Measurements from ENCODE around the gene MARCO.

Gene MARCO

DNA sequence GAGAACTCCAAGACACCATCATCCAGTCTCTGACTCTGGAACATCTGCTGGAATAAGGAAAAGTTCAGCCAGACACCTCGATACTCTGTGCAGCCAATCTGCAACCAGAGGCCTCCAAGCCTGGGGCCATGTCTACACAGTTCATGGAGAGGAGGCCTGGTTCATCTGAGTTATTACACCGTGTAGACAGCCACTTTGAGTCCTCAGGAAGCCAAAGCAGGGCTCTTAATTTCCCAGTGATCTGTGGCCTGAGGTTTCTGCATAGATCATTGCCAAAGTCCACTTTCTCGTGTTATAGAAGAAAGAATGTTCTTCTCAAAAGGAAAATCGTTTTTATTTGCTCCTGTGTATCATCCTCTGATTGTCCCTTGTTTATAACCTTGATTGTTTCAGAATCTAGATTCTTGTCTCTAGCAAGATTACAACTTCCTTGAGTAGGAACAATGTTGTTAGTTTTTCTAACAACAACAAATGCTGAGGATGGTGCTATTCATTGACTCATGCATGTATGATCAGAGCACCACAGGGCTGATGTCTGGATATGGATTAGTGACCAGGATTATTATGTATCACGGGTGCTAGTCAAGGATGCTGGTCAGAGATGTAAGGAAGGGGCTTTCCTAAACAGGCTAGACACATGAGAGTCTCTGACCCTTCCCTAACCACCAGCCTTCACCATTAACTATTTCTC, 30.7 kb upstream of the MARCO start:
- Histone ChIP-seq H3K9ac (ENCODE audit: low read depth, low read length) (no peak overlapping the region), H3K4me3 (ENCODE audit: low read depth in 1 of 2, low read length in 2 of 2) (no peak overlapping the region), H3K36me3 (ENCODE audit: insufficient read depth, low read length) (no peaks in the 10 kb centered on the region), H3K27ac (ENCODE audit: low read length) (no peak overlapping the region), H3K4me1 (ENCODE audit: insufficient read depth, low read length) (no peaks in the 10 kb centered on the region), H3K9me3 (ENCODE audit: insufficient read depth, low read length, severe bottlenecking) (no peaks in the 10 kb centered on the region), H2AFZ (ENCODE audit: low read depth, low read length) (no peak overlapping the region), H3K79me2 (ENCODE audit: insufficient read depth, low read length) (no peaks in the 10 kb centered on the region), H3K27me3 (ENCODE audit: insufficient read depth, low read length, poor library complexity) (no peaks in the 10 kb centered on the region), H3K4me2 (ENCODE audit: insufficient read depth, low read length) (no peak overlapping the region), H4K20me1 (ENCODE audit: insufficient read depth, low read length) (no peaks in the 10 kb centered on the region)
- ATAC-seq (ENCODE audit: insufficient read depth, low read depth) (no peak), DNase-seq (no peak)
- TF ChIP-seq EZH2 (IDR thresholded peaks at IDR 0.05; ENCODE audit: borderline replicate concordance, low read depth, low read length, severe bottlenecking) = no peak
- TF ChIP-seq, protein P1, sequence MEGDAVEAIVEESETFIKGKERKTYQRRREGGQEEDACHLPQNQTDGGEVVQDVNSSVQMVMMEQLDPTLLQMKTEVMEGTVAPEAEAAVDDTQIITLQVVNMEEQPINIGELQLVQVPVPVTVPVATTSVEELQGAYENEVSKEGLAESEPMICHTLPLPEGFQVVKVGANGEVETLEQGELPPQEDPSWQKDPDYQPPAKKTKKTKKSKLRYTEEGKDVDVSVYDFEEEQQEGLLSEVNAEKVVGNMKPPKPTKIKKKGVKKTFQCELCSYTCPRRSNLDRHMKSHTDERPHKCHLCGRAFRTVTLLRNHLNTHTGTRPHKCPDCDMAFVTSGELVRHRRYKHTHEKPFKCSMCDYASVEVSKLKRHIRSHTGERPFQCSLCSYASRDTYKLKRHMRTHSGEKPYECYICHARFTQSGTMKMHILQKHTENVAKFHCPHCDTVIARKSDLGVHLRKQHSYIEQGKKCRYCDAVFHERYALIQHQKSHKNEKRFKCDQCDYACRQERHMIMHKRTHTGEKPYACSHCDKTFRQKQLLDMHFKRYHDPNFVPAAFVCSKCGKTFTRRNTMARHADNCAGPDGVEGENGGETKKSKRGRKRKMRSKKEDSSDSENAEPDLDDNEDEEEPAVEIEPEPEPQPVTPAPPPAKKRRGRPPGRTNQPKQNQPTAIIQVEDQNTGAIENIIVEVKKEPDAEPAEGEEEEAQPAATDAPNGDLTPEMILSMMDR (IDR thresholded peaks at IDR 0.05; ENCODE audit: borderline replicate concordance, extremely low read depth, low read length, poor library complexity, severe bottlenecking) = no peak

DNA sequence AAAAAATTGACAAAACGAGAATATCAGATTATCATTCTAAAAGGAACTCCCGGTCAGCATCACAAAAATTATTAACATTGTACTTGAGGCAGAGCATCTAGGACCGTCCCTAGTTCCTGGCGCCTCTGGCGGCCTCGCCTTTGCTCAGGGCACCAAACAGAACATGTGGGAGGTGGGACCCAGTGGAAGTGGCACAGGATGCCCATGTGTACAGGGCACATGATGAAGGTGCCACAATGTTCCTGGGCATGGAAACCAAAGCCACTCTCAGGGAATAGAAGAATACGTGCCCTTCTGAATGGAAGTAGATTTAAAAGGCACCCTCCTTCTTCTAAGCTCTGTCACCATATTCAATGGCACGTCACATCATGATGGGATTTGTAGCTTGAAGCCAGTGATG, 30.1 kb upstream of the MARCO start:
- H3K9ac ChIP-seq (ENCODE audit: low read depth, low read length) = no peak overlapping the region
- no peak overlapping the region for H2AFZ ChIP-seq (ENCODE audit: low read depth, low read length)
- no peak for ATAC-seq (ENCODE audit: insufficient read depth, low read depth)
- H3K4me1 ChIP-seq (ENCODE audit: insufficient read depth, low read length) = no peaks in the 10 kb centered on the region
- no peak for DNase-seq
- no peaks in the 10 kb centered on the region for H3K27me3 ChIP-seq (ENCODE audit: insufficient read depth, low read length, poor library complexity)
- no peak overlapping the region for H3K27ac ChIP-seq (ENCODE audit: low read length)
- no peaks in the 10 kb centered on the region for H3K36me3 ChIP-seq (ENCODE audit: insufficient read depth, low read length)
- no peaks in the 10 kb centered on the region for H3K9me3 ChIP-seq (ENCODE audit: insufficient read depth, low read length, severe bottlenecking)
- H3K4me3 ChIP-seq (ENCODE audit: low read depth in 1 of 2, low read length in 2 of 2) = no peak overlapping the region
- no peak for TF ChIP-seq EZH2 (IDR thresholded peaks at IDR 0.05; ENCODE audit: borderline replicate concordance, low read depth, low read length, severe bottlenecking)
- TF ChIP-seq, protein P1 (IDR thresholded peaks at IDR 0.05; ENCODE audit: borderline replicate concordance, extremely low read depth, low read length, poor library complexity, severe bottlenecking) = no peak
- H3K79me2 ChIP-seq (ENCODE audit: insufficient read depth, low read length) = no peaks in the 10 kb centered on the region
- H3K4me2 ChIP-seq (ENCODE audit: insufficient read depth, low read length) = no peak overlapping the region
- H4K20me1 ChIP-seq (ENCODE audit: insufficient read depth, low read length) = no peaks in the 10 kb centered on the region

DNA sequence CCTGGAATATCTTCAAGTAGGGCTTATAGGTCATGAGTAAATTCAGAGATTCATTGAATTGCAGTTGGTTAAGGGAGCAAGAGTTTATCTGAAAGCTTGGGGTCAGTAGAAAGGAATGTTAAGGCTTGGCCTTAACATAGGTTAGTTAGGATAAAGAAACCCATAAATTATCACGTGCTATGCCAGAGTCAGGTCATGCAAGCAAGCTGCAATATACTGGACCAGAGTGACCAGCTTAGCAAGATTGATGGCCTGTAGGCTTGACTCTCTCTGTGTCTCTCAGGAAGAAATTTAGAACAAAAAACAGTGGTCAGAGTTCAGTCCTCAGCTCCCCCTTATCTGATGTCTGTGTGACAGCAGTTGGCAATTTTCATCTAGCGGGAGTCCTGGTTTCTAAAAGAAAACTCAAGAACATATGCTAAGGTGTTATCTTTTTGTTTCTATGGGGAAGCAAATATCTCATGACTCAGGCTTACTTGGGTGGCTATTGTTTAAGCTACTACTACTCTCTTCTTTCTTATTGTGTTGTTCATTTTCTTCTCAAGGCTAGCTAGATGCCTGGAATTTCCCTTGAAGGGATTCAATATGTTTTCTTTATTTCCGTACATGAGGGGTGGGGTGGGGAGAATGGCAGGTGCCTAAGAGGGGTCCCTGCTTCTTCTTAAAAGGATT, 28.7 kb upstream of the MARCO start:
- no peaks in the 10 kb centered on the region for H3K9me3 ChIP-seq (ENCODE audit: insufficient read depth, low read length, severe bottlenecking)
- no peak for TF ChIP-seq EZH2 (IDR thresholded peaks at IDR 0.05; ENCODE audit: borderline replicate concordance, low read depth, low read length, severe bottlenecking)
- TF ChIP-seq, protein P1 (IDR thresholded peaks at IDR 0.05; ENCODE audit: borderline replicate concordance, extremely low read depth, low read length, poor library complexity, severe bottlenecking) = no peak
- no peaks in the 10 kb centered on the region for H3K36me3 ChIP-seq (ENCODE audit: insufficient read depth, low read length)
- H3K79me2 ChIP-seq (ENCODE audit: insufficient read depth, low read length) = no peaks in the 10 kb centered on the region
- no peak overlapping the region for H3K4me3 ChIP-seq (ENCODE audit: low read depth in 1 of 2, low read length in 2 of 2)
- no peak overlapping the region for H2AFZ ChIP-seq (ENCODE audit: low read depth, low read length)
- H3K27ac ChIP-seq (ENCODE audit: low read length) = no peak overlapping the region
- H4K20me1 ChIP-seq (ENCODE audit: insufficient read depth, low read length) = no peaks in the 10 kb centered on the region
- H3K4me1 ChIP-seq (ENCODE audit: insufficient read depth, low read length) = no peaks in the 10 kb centered on the region
- no peak overlapping the region for H3K9ac ChIP-seq (ENCODE audit: low read depth, low read length)
- H3K27me3 ChIP-seq (ENCODE audit: insufficient read depth, low read length, poor library complexity) = no peaks in the 10 kb centered on the region
- no peak overlapping the region for H3K4me2 ChIP-seq (ENCODE audit: insufficient read depth, low read length)
- DNase-seq = no peak
- no peak for ATAC-seq (ENCODE audit: insufficient read depth, low read depth)
